Activated B cell treated with CpG ODN at 0.5 μM for 24 hours (primary cell): Measurements from ENCODE around the gene NEK10. TPM values are rescaled to one million over a fixed set of nuclear protein-coding genes. Genes with fewer than 3 reads are reported as not detected.

Experiments
- ATAC-seq: fragments of 200-7000 bp; cut with Tn5 transposase; one replicate; pipeline ENCODE4 v1.10.0; 2021; ENCODE audit warnings: low read depth, mild to moderate bottlenecking, moderate library complexity
- CTCF ChIA-PET: fragments of 350-600 bp; sonication (Branson Sonifier 250); formaldehyde crosslinking; loops from one replicate; lab custom pipeline; 2021; ENCODE audit warnings: antibody characterized with exemption; lab: Charles Lee
- POLR2A ChIA-PET: fragments of 350-600 bp; sonication (Branson Sonifier 250); formaldehyde crosslinking; loops from one replicate; lab custom pipeline; 2021; ENCODE audit warnings: antibody characterized with exemption; lab: Charles Lee
- DNase-seq: peaks from one replicate; pipeline ENCODE4 v3.0.0; 2022
- H3K27ac Mint-ChIP-seq: one replicate; pipeline ENCODE4 v1.8.0; 2020; ENCODE audit warnings: mixed read lengths
- H3K27me3 Mint-ChIP-seq: one replicate; pipeline ENCODE4 v1.8.0; 2021; ENCODE audit warnings: mixed read lengths
- H3K36me3 Mint-ChIP-seq: one replicate; pipeline ENCODE4 v1.8.0; 2021; ENCODE audit warnings: low read depth, mixed read lengths
- H3K4me1 Mint-ChIP-seq: one replicate; pipeline ENCODE4 v1.8.0; 2021; ENCODE audit warnings: mixed read lengths
- H3K4me3 Mint-ChIP-seq: one replicate; pipeline ENCODE4 v1.8.0; 2020; ENCODE audit warnings: mild to moderate bottlenecking, mixed read lengths
- H3K9me3 Mint-ChIP-seq: one replicate; pipeline ENCODE4 v1.8.0; 2020; ENCODE audit warnings: mixed read lengths
- intact Hi-C: fragments of 100-400 bp; cut with micrococcal nuclease; formaldehyde crosslinking; loops from one replicate; pipeline ENCODE4 v1.15.1; 2024
- total RNA-seq: library from RNA; stranded (reverse); gene quantifications from 2 replicates; pipeline ENCODE4 v1.2.3, GENCODE V29; 2022
- TF ChIP-seq, protein P1 (sequence below): fragments of 200-600 bp; IDR thresholded peaks from one replicate; pipeline ENCODE4 v1.8.0; 2022; ENCODE audit warnings: antibody characterized with exemption, mild to moderate bottlenecking

Gene NEK10
- total RNA-seq, 1 donor from 2014 or later = 0.84 TPM

DNA sequence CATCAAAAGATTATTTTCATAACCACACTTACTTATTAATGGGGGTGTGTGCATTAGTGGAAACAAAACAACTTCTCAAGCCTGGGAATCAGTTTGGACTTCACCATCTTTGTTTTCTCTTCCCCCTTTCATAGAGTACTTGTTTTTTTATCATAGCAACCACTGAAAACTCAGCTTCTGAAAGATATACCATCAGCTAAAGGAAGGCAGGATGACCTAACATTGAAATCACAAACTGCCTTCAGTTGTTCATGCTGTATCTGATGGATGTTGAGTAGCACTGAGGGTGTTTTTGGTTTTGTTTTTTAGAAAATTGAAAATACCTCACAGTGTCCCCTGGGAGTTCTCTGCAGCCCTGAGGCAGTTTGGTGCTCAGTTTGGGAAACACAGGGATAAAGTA, 46.5 kb downstream of the NEK10 start:
- TF ChIP-seq, protein P1, sequence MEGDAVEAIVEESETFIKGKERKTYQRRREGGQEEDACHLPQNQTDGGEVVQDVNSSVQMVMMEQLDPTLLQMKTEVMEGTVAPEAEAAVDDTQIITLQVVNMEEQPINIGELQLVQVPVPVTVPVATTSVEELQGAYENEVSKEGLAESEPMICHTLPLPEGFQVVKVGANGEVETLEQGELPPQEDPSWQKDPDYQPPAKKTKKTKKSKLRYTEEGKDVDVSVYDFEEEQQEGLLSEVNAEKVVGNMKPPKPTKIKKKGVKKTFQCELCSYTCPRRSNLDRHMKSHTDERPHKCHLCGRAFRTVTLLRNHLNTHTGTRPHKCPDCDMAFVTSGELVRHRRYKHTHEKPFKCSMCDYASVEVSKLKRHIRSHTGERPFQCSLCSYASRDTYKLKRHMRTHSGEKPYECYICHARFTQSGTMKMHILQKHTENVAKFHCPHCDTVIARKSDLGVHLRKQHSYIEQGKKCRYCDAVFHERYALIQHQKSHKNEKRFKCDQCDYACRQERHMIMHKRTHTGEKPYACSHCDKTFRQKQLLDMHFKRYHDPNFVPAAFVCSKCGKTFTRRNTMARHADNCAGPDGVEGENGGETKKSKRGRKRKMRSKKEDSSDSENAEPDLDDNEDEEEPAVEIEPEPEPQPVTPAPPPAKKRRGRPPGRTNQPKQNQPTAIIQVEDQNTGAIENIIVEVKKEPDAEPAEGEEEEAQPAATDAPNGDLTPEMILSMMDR = no peak
- DNase-seq (no peak), ATAC-seq (no peak)
- H3K27me3 Mint-ChIP-seq = no peaks in the 10 kb centered on the region
- no peaks in the 10 kb centered on the region for H3K4me1 Mint-ChIP-seq
- ChIA-PET POLR2A (no interaction called here), CTCF (no interaction called here)
- no peaks in the 10 kb centered on the region for H3K9me3 Mint-ChIP-seq
- intact Hi-C loops = no loop called here
- H3K36me3 Mint-ChIP-seq = no peaks in the 10 kb centered on the region
- H3K4me3 Mint-ChIP-seq = no peak overlapping the region
- no peak overlapping the region for H3K27ac Mint-ChIP-seq

DNA sequence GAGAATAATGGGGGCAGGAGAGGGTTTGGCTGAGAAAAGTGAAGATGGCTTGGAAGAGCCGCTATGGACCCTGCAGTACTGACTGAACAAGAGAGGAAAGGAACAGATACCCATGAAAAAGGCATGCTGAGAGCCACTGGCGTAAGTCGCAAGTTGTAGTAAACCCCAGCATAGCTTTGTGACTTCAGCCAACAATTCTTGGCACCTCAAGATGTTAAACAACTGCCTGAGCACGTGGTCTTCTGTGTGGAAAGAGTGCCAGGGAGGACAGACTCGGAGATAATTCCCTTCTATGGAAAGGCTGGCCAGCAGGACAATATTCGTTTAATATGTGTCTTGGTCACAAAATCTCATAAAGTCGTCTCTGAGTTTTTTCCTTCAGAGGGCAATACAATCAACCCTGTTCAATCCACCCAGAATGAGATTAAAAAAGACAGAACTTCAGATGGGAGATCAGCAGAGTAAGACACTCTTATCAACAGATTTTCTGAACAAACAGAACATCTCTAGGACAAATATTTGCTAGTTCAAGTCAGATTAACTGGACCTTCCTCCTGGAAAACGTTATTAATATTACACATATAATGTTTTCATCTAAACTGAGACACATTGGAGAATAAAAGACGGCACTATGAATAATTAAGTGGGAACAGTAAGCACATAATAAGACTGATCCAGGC, 49.2 kb downstream of the NEK10 start:
- intact Hi-C loops = no loop called here
- Mint-ChIP-seq H3K9me3 (no peaks in the 10 kb centered on the region), H3K27ac (no peak overlapping the region), H3K36me3 (no peaks in the 10 kb centered on the region), H3K4me1 (no peaks in the 10 kb centered on the region), H3K4me3 (no peak overlapping the region), H3K27me3 (no peaks in the 10 kb centered on the region)
- POLR2A ChIA-PET = no interaction called here
- ATAC-seq (no peak), DNase-seq (no peak)
- CTCF ChIA-PET = no interaction called here
- TF ChIP-seq, protein P1 = no peak

- POLR2A ChIA-PET = no interaction called here
- H3K36me3 Mint-ChIP-seq = no peaks in the 10 kb centered on the region
- no peaks in the 10 kb centered on the region for H3K4me1 Mint-ChIP-seq
- H3K27me3 Mint-ChIP-seq = no peaks in the 10 kb centered on the region
- no peaks in the 10 kb centered on the region for H3K9me3 Mint-ChIP-seq
- intact Hi-C loops = no loop called here
- no peak overlapping the region for H3K27ac Mint-ChIP-seq
- CTCF ChIA-PET = no interaction called here
- ATAC-seq (no peak), DNase-seq (no peak)
- TF ChIP-seq, protein P1 = no peak
- no peak overlapping the region for H3K4me3 Mint-ChIP-seq
Observed at GRCh38 chr3:27319304-27319703, 49.9 kb downstream of the NEK10 start.

DNA sequence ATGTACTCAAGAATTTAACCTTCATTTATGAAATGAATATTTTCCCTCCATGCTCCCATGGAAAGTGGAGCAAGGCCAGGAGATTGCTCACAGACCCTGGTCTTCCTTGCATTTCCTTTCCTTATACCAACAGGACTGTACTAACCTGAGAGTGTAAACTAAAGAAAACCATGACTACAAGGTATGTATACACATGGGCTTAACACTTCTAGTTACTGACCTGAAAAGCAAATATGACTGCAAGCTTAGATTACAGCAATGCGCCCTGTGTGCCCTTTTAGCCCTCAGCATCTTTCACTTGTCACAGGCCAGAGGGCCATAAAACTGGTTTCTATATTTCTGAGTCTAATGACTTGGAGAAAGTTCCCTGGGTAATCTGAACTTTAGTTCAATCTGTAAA, 52.1 kb downstream of the NEK10 start:
- H3K4me3 Mint-ChIP-seq = no peak overlapping the region
- ChIA-PET CTCF (no interaction called here), POLR2A (no interaction called here)
- no peak for DNase-seq
- H3K36me3 Mint-ChIP-seq = no peaks in the 10 kb centered on the region
- H3K27me3 Mint-ChIP-seq = no peaks in the 10 kb centered on the region
- H3K9me3 Mint-ChIP-seq = no peaks in the 10 kb centered on the region
- no peak overlapping the region for H3K27ac Mint-ChIP-seq
- H3K4me1 Mint-ChIP-seq = no peaks in the 10 kb centered on the region
- intact Hi-C loops = no loop called here
- TF ChIP-seq, protein P1 = no peak
- ATAC-seq = no peak

- ChIA-PET POLR2A (no interaction called here), CTCF (interaction anchor here (1.7 kb wide), 1 partner anchor 153 kb away, joined by 4 read pairs; no protein-coding TSS in a partner anchor)
- TF ChIP-seq, protein P1 = no peak
- H3K4me1 Mint-ChIP-seq = no peaks in the 10 kb centered on the region
- no peak overlapping the region for H3K4me3 Mint-ChIP-seq
- DNase-seq (no peak), ATAC-seq (no peak)
- no peak overlapping the region for H3K27ac Mint-ChIP-seq
- H3K27me3 Mint-ChIP-seq = no peaks in the 10 kb centered on the region
- H3K9me3 Mint-ChIP-seq = no peaks in the 10 kb centered on the region
- no peaks in the 10 kb centered on the region for H3K36me3 Mint-ChIP-seq
- intact Hi-C loops = no loop called here
Observed at GRCh38 chr3:27315003-27315402, 54.2 kb downstream of the NEK10 start.
